CD4-positive, CD25-positive, alpha-beta regulatory T cell (primary cell): ENCODE data around the gene ALDH3B2. TPM values are rescaled to one million over a fixed set of nuclear protein-coding genes. Genes with fewer than 3 reads are reported as not detected.
A peak's percentile ranks its signal among the peaks of the same experiment; 100 is the strongest.

ENCODE experiments used
- ATAC-seq, 2 donors: fragments of 150-1000 bp; cut with Tn5 transposase; one replicate each; pipeline ENCODE4 v1.10.0; 2021; ENCODE audit warnings: low read depth in 2 of 2, moderate number of reproducible peaks in 2 of 2, moderate library complexity in 1 of 2
- DNase-seq, 3 donors: peaks; one replicate each; pipeline versions ENCODE4 v3.0.0 to v3.0.0-alpha.2; 2012 to 2022; ENCODE audit warnings: mixed read lengths in 1 of 3
- H3K27ac ChIP-seq: one replicate; pipeline ENCODE4 v1.7.0; 2013; ENCODE audit warnings: mild to moderate bottlenecking, low read length; ENCODE audit not compliant: insufficient read depth, poor library complexity, severe bottlenecking
- H3K27me3 ChIP-seq: one replicate; pipeline ENCODE4 v1.7.0; 2013; ENCODE audit warnings: low read length; ENCODE audit not compliant: control insufficient read depth, insufficient read depth
- H3K36me3 ChIP-seq: one replicate; pipeline ENCODE4 v1.7.0; 2013; ENCODE audit warnings: mild to moderate bottlenecking, low read length, moderate library complexity; ENCODE audit not compliant: control insufficient read depth, insufficient read depth
- H3K4me1 ChIP-seq: 2 replicates; pipeline ENCODE4 v1.7.0; 2013; ENCODE audit warnings: mild to moderate bottlenecking, low read length; ENCODE audit not compliant: insufficient read depth, control insufficient read depth, poor library complexity, severe bottlenecking
- H3K4me3 ChIP-seq: one replicate; pipeline ENCODE4 v1.7.0; 2013; ENCODE audit warnings: low read depth, mild to moderate bottlenecking, low read length, moderate library complexity
- H3K9me3 ChIP-seq, 2 experiments: 1 replicate in 1 of 2; 2 replicates in 1 of 2; pipeline ENCODE4 v1.7.0; 2013; ENCODE audit warnings: low read length in 2 of 2, mild to moderate bottlenecking in 1 of 2, moderate library complexity in 1 of 2; ENCODE audit not compliant: control insufficient read depth in 2 of 2
- H3K27ac Mint-ChIP-seq, 3 donors: one replicate each; pipeline ENCODE4 v1.8.0; 2020 to 2022; ENCODE audit warnings: mild to moderate bottlenecking in 3 of 3, mixed read lengths in 3 of 3, moderate library complexity in 2 of 3
- H3K27me3 Mint-ChIP-seq: one replicate; pipeline ENCODE4 v1.8.0; 2022; ENCODE audit warnings: mild to moderate bottlenecking, mixed read lengths
- H3K36me3 Mint-ChIP-seq: one replicate; pipeline ENCODE4 v1.8.0; 2020; ENCODE audit warnings: mixed read lengths
- H3K4me1 Mint-ChIP-seq, 4 donors: one replicate each; pipeline ENCODE4 v1.8.0; 2020 to 2022; ENCODE audit warnings: mixed read lengths in 4 of 4, mild to moderate bottlenecking in 1 of 4
- H3K4me3 Mint-ChIP-seq, 4 donors: one replicate each; pipeline ENCODE4 v1.8.0; 2020 to 2022; ENCODE audit warnings: mild to moderate bottlenecking in 4 of 4, mixed read lengths in 4 of 4, moderate library complexity in 3 of 4
- H3K9me3 Mint-ChIP-seq, 7 donors: one replicate each; pipeline ENCODE4 v1.8.0; 2020 to 2022; ENCODE audit warnings: mixed read lengths in 7 of 7, mild to moderate bottlenecking in 3 of 7, moderate library complexity in 2 of 7
- polyA plus RNA-seq, 4 donors: library from polyadenylated mRNA; unstranded; fragments of 300-500 nt; fragmentation: Illumina TruSeq; gene quantifications; one replicate each; pipeline ENCODE4 v1.2.3, GENCODE V29; 2021
- total RNA-seq: library from RNA; stranded (reverse); gene quantifications from one replicate; pipeline ENCODE4 v1.2.3, GENCODE V29; 2022

Gene ALDH3B2
- total and polyA plus RNA-seq, 5 donors from 2014 or later, result not detected

- no peaks in the 10 kb centered on the region for H3K27me3 ChIP-seq
- no peaks in the 10 kb centered on the region for H3K36me3 Mint-ChIP-seq
- H3K4me1 Mint-ChIP-seq, result peaks cover 10 to 24% (median 19%) of the 10 kb centered on the region in 4 donors
- no peak overlapping the region for H3K27ac Mint-ChIP-seq
- no peaks in the 10 kb centered on the region for H3K9me3 Mint-ChIP-seq
- no peaks in the 10 kb centered on the region for H3K27me3 Mint-ChIP-seq
- peaks cover 12% of the 10 kb centered on the region for H3K4me1 ChIP-seq
- DNase-seq (no peak), ATAC-seq (no peak)
- H3K27ac ChIP-seq, result no peak overlapping the region
- H3K9me3 ChIP-seq, result no peaks in the 10 kb centered on the region
- H3K4me3 Mint-ChIP-seq, result peak overlapping the region in 1 of 4 donors; percentile 58
- no peak overlapping the region for H3K4me3 ChIP-seq
- no peaks in the 10 kb centered on the region for H3K36me3 ChIP-seq
These were observed 20.2 kb downstream of the ALDH3B2 start for GRCh38 chr11:67654225-67654624.

DNA sequence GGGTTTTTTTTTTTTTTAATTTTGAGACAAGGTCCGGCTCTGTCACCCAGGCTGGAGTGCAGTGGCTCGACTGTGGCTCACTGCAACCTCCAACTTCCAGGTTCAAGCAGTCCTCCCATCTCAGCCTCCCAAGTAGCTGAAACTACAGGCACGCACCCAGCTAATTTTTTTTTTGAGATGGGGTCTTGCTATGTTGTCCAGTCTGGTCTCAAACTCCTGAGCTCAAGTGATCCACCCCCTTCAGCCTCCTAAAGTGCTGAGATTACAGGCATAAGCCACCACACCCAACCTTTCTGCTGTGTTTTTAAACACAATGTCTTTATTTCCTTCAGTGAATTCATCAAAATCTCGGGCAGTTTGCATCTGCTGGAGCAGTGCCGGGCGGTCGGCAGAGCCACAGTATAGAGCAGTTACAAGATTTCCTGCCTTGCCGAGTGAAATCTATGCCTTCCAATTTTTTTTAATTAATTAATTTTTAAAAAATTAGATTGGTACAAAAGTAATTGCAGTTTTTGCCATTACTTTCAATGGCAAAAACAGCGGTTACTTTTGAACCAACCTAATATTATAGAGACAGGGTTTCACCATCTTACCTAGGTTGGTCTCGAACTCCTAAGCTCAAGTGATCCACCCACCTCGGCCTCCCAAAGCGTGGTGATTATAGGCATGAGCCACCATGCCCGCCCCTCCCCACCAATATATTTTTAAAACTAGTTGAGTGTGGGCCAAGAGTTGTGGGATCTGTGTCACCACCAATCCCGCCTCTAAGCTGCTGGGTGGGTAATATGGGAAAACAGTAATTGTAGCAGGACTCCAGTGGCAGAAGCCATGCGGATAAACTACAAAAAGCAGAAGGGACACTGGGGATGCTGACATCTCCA, 21.2 kb downstream of the ALDH3B2 start:
- Mint-ChIP-seq H3K27ac (no peak overlapping the region), H3K27me3 (no peaks in the 10 kb centered on the region), H3K4me1 (peaks cover 6 to 19% (median 14%) of the 10 kb centered on the region in 4 donors), H3K36me3 (no peaks in the 10 kb centered on the region), H3K9me3 (no peaks in the 10 kb centered on the region), H3K4me3 (no peak overlapping the region)
- no peaks in the 10 kb centered on the region for H3K36me3 ChIP-seq
- H3K27me3 ChIP-seq, result no peaks in the 10 kb centered on the region
- peaks cover 20% of the 10 kb centered on the region for H3K4me1 ChIP-seq
- no peak overlapping the region for H3K27ac ChIP-seq
- ATAC-seq (no peak), DNase-seq (no peak)
- H3K9me3 ChIP-seq, result no peaks in the 10 kb centered on the region
- H3K4me3 ChIP-seq, result no peak overlapping the region

GRCh38 chr11:67651976-67652781, 22.2 kb downstream of the ALDH3B2 start:
- Histone ChIP-seq H3K4me3 (no peak overlapping the region), H3K4me1 (peaks cover 27% of the 10 kb centered on the region), H3K36me3 (no peaks in the 10 kb centered on the region), H3K27ac (no peak overlapping the region), H3K9me3 (no peaks in the 10 kb centered on the region), H3K27me3 (no peaks in the 10 kb centered on the region)
- ATAC-seq (no peak), DNase-seq (no peak)
- Mint-ChIP-seq H3K27ac (peak overlapping the region in 1 of 3 donors; percentile 56), H3K4me1 (peaks cover 9 to 24% (median 17%) of the 10 kb centered on the region in 4 donors), H3K4me3 (no peak overlapping the region), H3K9me3 (no peaks in the 10 kb centered on the region), H3K27me3 (no peaks in the 10 kb centered on the region), H3K36me3 (no peaks in the 10 kb centered on the region)

DNA sequence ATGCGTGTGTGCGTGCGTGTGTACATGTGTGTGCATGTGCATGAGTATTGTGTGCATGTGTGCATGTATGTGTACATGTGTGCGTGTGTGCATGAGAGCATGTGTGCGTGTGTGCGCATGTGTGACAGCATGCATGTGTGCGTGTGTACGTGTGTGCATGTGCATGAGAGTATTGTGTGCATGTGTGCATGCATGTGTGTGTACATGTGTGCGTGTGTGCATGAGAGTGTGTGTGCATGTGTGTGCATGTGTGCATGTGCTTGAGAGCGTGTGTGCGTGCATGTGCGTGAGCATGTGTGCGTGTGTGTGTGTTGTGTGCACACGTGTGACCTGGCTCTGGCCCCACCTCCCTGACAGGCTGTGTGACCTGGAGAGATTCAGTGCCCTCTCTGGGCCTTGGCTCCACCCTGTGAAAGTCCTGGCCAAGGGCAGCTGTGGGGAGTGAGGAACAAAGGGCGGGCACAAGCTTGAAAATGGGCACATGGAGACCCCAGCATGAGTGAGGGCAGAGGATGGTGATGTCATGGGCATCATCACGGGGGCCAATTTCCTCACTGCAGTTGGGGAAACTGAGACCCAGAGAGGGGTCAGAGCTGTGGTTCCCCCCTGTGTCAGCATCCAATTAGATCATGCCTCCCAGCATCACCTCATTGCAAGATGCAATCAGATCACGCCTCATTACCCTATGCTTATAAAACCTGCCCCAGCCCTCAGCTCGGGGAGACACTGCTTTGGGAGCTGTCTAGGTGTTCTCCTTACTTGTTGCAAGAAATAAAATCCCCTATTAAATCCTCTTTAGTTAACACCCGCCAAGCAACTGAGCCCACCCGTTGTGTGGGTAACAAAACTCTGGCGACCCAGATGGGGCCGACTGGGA, 24.6 kb downstream of the ALDH3B2 start:
- no peak overlapping the region for H3K4me3 ChIP-seq
- H3K36me3 Mint-ChIP-seq, result no peaks in the 10 kb centered on the region
- H3K27ac ChIP-seq, result peak overlapping the region; percentile 79
- peaks cover 36% of the 10 kb centered on the region for H3K4me1 ChIP-seq
- no peaks in the 10 kb centered on the region for H3K9me3 ChIP-seq
- H3K27me3 ChIP-seq, result no peaks in the 10 kb centered on the region
- H3K27me3 Mint-ChIP-seq, result no peaks in the 10 kb centered on the region
- ATAC-seq, result no peak
- peak overlapping the region; percentile 91 to 98 (median 93) for H3K4me3 Mint-ChIP-seq
- peak in 1 of 3 donors; percentile 24 for DNase-seq
- H3K27ac Mint-ChIP-seq, result peak overlapping the region in 2 of 3 donors; percentile 93 to 96
- no peaks in the 10 kb centered on the region for H3K9me3 Mint-ChIP-seq
- peaks cover 9 to 36% (median 24%) of the 10 kb centered on the region in 4 donors for H3K4me1 Mint-ChIP-seq
- H3K36me3 ChIP-seq, result no peaks in the 10 kb centered on the region

- peaks cover 36% of the 10 kb centered on the region for H3K4me1 ChIP-seq
- no peaks in the 10 kb centered on the region for H3K9me3 ChIP-seq
- no peaks in the 10 kb centered on the region for H3K36me3 ChIP-seq
- no peak overlapping the region for H3K4me3 ChIP-seq
- no peaks in the 10 kb centered on the region for H3K27me3 ChIP-seq
- H3K4me3 Mint-ChIP-seq, result peak overlapping the region in 1 of 4 donors; percentile 67
- ATAC-seq (no peak), DNase-seq (no peak)
- peak overlapping the region in 1 of 3 donors; percentile 93 for H3K27ac Mint-ChIP-seq
- H3K27me3 Mint-ChIP-seq, result no peaks in the 10 kb centered on the region
- no peak overlapping the region for H3K27ac ChIP-seq
- H3K9me3 Mint-ChIP-seq, result no peaks in the 10 kb centered on the region
- peaks cover 9 to 40% (median 24%) of the 10 kb centered on the region in 4 donors for H3K4me1 Mint-ChIP-seq
- no peaks in the 10 kb centered on the region for H3K36me3 Mint-ChIP-seq
These were observed 25.4 kb downstream of the ALDH3B2 start for GRCh38 chr11:67648796-67649613.

DNA sequence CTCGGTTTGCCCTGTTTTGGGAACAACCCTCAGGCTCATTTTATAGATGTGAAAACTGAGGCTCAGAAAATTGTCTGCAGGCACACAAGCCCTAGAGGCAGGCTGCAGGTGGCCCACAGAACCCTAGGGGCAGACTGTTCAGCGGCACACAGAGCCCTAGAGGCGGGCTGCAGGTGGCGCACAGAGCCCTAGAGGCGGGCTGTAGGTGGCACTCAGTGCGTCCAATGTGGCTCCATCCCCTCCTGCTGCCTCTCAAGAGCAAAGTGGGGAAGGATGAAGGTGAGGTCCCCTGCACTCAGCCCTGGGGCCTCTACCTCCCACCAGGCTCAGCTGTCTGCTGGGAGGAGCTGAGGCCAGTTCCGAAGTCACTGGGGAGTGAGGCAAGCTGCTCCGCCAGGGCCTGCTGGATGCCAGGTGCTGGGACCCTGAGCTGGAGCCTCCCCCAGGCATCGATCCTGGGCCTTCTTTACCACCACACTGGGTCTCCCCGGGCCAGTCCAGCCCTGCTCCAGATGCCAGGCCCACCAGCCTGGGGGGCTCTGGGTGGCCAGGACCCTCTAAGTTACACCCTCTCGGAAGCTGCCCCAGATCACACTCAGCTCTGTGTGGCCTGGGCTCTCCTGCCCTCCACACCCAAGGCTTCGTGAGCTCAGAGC, 26.2 kb downstream of the ALDH3B2 start:
- peaks cover 9 to 42% (median 24%) of the 10 kb centered on the region in 4 donors for H3K4me1 Mint-ChIP-seq
- H3K27me3 Mint-ChIP-seq, result no peaks in the 10 kb centered on the region
- Histone ChIP-seq H3K27me3 (no peaks in the 10 kb centered on the region), H3K9me3 (no peaks in the 10 kb centered on the region), H3K36me3 (no peaks in the 10 kb centered on the region), H3K4me1 (peaks cover 36% of the 10 kb centered on the region), H3K4me3 (no peak overlapping the region), H3K27ac (no peak overlapping the region)
- no peaks in the 10 kb centered on the region for H3K9me3 Mint-ChIP-seq
- H3K27ac Mint-ChIP-seq, result peak overlapping the region in 2 of 3 donors; percentile 64 to 84
- peak; percentile 73 to 80 for ATAC-seq
- H3K4me3 Mint-ChIP-seq, result peak overlapping the region; percentile 5 to 74 (median 62)
- H3K36me3 Mint-ChIP-seq, result no peaks in the 10 kb centered on the region
- DNase-seq, result peak in 2 of 3 donors; percentile 46 to 71
